Stimulated activated CD4-positive, alpha-beta T cell treated with anti-CD3 and anti-CD28 coated beads, TNF-alpha, amount 100 ng/mL, for 1 hour (primary cell): Measurements from ENCODE around the gene GRP.

Experiments
- DNase-seq, 3 donors: peaks; one replicate each; pipeline ENCODE4 v3.0.0-alpha.2; 2020; ENCODE audit warnings: low read depth in 3 of 3, low spot score in 1 of 3

Gene GRP

DNA sequence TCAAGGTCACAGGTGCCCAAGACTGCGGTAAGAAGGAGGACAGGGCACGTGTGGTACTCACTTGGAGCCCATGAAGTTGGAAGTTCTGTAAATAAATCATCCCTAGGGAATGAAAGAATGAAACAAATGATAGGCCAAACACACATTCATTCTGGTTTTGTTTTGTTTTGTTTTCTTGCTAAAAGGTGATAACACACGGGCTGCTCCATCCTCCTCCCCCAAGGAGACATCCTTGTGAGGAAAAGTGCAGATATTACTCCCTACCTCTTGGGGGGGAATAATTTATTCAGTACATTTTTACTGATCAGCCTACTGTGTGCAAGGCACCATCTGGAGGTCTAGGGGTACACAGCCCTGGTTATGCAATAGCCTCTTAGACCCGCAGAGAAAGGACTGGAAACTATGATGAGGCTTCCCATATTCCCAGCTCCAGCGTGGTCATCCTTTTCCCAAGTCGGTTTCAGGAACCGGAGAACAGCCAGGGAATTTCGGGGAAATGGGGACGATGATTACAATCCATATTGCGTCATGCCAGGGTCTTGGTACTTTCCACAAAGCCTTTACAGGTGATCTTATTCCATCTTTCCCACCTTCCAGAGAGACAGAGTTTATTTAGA is 47.0 kb downstream of the GRP start:
- DNase-seq = no peak

DNA sequence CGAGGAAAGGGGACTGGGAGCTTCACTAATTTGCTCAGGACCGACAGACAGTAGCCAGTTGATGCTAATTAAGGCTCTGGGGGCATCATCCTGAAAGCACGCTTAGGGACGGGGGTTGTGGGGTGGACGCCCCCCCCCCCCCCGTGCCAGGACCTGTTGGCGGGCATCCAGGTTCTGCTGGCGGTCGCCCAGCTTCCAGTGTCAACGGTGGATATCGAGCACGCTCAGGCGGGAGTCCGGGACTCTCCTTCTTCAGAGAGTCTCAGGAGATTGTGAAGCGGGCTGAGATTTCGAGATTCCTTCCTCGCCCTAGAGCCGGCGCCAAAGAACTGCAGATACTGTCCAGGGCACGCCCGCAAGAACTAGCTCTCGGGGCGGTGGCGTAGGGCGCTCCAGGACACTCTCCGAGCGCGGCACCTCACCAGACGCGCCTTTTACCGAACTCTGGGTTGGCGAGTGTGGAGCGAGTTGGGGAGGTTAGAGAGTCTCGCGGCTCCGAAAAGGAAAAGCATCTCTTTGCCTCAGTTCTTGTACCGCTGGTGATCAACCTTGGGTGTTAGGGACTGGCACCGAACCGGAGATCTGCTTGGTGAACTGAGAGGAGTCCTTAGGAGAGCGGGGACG is 47.7 kb downstream of the GRP start:
- no peak for DNase-seq

DNA sequence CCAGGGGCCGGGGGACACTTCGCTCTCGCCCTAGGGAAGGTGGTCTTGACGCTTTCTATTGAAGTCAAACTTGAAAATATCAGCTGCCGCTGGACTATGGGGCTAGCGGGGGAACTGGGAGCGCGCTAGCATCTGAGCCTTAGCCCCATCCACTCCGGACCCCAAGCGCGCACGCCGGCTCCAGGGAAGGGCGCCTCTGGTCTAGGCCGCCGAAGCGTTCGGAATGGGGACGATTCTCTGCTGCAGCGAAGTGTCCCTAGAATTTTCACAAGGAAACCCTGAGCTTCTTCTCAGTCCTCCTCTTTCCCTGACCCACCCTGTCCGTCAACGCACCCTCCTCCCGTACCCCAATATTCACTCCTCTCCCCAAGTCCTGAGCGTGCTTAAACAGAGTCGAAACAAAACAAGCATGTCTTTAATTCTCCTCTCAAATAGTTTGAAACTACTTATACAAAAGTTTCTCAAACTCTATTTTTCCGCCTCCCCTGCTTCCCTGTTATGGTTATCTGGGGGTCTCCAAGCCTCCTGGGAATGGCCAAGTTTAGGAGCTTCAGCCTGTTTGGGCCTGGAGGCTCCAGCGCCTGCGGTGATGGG is 48.3 kb downstream of the GRP start:
- DNase-seq = no peak

DNA sequence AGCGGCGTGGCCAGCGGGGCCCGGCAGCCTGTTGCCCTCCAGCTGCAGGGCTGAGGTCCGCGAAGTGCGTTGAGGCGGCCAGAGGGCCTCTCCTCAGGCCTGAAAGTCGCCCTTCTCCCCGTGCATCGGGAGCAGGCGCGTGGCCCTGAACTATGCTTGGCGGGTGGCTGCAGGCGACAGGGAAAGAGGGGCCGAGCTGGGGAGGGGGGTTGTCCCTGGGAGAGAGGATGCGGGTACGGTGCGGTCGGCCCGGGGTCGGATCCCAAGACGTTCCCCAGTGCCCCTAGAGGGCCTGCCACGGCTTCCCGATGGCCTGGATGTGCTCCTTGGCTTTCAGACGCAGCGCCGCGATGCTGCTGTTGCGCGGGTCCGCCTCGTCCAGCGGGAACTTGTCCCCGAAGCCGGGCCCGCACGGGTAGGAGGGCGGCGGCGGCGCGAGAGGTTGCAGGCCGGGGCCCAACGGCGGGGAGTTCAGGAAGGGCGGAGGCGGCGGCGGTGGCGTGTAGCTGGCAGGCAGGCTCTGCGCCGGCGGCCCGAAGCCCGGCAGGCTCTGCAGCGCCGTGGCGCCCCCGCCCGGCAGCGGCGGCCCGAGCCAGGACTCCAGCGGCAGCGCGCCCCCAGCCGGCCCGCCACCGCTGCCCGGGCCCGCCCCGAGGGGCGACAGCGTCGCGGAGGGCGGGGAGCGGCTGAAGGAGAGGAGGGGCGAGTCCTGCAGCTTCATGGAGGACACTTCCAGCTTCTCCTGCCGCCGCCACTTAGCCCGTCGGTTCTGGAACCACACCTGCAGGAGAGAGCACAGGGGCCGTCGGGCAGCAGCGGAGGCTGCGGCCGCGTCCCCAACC is 49.0 kb downstream of the GRP start:
- no peak for DNase-seq

DNA sequence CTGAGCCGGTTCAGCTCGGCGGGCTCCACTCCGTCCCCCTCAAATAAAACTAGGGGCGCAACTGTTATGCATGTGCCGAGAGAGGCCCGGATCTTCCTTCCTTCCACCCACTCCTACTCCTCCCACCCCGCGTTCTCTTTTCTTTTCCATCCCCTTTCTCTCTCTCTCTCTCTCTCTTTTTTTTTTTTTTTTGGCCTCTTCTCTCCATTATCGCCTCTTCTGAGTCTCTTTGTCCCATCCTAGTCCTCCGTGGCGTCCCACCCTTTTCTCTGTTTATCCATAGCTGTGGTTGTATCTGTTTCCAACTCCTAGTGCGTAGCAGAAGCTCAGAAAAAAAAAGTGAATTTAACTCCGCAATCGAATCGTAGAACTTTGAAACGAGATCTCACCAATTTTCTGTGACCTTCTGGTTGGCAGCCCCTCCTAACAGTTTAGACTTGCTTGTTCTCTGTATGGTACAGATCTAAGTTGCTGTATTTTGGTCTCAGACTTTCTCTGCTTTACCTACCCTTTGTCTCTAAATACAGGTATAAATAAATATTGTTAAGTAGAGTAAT is 49.7 kb downstream of the GRP start:
- DNase-seq = no peak

DNA sequence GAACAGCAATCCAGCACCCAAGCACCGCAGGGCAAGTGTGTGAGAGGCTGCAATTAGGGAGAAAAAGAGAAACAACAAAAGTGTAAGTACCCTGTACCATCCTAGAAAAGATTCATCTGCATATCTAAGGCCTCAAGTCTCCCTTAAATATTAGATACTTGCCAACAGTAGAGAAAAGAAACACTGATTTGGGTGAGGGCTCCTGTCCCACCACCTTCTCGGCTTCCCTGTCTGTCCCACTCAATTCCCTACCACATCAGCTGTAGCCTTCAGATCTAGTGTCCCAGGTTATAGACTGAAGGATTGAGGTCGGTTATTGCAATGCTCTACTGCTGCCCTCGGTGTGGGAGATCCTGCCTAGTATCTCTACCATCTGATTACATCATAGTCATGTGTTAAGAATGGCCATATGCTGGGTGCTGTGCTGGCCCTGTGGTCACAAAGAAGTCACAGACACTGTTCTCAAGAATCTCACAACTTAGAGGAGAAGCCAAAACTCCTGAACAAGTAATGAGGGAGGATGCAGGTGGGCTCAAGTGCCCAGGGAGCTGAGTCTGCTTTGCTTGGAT is 50.8 kb downstream of the GRP start:
- DNase-seq = no peak

DNA sequence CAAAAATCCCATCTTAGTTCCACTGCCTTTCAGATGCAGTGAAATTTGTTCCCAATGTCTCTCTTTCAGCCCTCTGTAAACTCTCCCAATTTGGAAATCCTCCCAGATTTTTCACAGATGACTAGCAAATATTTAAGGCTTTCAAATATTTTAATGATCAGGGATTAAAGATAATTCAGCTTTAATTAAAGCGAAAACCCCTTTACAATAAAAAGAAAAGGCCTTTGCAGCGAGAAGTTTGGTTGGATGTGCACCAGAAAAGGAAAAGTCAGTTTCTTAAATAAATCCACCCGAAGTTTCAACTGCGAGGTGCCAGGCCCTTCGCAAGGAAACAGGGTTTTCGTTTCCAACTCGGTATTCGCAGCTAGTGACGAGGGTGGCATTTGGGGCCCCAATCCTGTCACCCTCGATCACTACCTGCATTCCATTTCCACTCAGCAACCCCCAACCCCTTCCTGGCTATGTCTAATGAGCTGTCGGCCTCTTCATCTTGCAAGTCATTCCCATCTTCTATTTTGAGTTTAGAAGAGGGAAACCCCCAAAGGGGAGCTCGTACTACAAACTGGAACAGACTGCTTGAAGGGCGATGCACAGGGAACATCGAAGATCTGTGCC is 51.8 kb downstream of the GRP start:
- DNase-seq = no peak

DNA sequence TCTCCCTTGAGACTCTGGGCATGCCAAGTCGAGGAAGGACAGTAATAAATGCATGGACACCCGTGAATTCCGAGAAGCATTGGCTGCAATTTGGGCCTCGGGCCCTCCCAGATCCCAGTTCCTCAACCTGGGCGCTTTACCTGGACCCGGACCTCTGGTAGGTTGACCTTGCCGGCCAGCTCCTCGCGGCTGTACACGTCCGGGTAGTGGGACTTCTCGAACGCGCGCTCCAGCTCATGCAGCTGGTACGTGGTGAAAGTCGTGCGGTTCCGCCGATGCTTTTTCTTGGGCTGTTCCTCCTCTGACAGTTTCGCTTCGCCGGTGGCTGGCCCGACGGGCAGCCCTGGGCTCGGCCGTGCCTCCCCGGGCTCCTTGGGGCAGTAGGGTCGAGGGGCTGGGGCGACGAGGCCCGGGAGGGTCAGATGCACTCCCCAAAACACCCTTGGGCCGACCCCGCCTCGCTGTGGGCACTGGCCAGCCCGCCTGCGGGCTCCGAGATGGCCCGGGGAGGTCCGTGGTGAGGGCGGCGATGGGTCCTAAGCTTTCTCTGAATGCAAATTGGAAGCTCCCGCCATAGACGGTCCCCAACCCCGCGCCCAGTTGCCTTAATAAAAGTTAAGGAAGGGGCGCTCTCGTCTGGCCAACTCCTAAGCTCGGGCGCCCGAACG is 52.4 kb downstream of the GRP start:
- DNase-seq = no peak

DNA sequence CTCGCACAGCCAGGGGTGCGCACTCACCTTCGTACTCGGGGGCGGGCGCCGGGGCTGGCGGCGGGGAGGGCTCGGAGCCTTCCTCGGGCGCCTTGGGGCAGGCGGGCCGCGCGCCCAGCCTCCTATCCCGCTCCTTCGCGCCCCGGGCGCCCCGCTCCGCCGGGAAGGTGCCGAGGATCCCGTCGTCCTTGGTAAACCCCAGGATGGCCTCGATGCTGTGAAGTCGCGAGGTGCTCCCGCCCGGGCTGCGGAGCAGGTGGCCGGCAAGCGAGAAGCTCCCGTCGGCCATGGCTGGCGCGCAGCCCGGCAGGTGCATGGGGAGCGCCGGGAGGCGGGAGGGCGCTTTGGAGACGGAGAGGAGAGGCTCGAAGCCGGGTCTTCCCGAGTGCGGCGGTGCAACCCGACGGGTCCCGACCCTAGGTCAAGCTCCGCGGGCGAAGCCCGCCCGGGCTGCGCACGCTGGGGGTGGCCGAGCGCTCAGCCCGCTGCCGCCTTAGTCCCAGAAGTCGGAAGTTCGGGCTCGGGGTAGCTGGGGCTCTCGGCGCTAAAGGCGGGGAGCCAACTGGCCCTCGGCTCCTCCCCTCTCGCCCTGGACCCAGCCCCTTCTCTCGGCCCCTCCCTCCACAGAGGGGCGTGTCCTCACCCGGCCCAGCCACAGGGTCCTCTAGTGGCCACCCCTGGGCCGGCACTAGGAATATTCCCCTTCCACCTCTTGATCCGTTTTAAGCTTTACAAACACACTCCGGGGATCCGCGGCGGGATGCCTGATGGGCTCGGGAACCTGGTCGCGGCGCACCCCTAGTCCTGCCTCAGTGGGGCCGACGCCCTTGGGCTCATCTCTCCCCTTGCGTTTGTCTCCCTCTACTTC is 53.2 kb downstream of the GRP start, which contains the start of gene RAX:
Gene RAX (minus strand): TSS at position 564 of the 868 bp plus-strand sequence. CDS start 248 bp downstream, at position 316.
- no peak for DNase-seq

DNA sequence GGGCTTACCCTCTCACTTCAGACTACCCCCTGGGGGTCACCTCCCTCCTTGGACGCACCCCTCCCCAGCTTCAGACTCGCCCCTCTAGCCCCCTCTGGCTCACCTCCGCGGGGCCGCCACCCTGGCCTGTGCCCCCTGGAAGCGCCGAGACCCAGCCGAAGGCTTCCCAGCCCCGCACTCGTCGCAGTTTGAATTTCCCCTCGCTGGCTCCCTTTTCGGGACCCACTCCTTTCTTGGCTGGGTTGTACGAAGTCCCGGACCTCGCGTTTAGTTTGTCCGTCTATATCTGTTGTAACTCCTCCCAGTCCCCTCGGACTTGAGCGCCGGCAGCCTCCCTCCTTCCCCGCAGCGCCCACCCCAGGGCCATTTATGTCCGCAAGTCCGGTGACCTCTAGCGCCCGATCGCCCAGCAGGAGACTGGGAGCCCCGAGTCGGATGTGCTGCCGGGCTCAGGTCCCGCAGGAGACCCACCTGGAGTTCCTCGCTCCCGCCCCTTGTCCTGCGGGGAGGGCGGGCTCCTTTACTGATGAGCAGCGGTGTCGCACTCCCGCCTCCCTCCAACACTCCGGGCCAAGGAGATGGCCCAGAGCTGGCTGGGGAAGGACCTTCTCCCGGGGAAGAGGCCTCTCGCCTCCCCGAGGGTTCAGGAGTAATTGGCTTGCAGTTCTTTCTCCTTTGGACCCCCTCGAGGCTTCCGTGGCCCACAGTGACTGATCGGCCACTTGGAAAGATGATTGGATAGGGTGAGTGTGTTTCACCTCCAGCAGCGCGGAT is 54.0 kb downstream of the GRP start:
- DNase-seq = no peak

DNA sequence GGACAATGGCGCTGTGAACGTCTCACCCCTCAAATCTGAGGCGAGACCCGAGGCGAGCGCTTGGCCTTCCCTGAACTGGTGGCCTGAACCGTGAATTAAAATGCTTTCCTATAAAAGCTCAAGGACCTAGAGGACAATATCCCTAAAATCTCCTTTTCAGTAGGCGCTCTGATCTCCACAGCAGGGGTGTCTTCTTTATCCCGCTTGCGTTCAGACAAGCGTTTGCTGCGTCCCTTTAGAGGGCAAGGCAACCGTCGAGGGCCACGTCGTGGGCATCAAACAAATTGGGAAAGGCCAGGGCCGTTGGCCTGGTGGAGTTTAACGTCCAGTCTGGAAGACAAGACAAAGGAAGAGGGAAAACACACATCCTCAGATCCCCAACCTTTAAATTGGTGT is 54.6 kb downstream of the GRP start:
- DNase-seq = no peak

DNA sequence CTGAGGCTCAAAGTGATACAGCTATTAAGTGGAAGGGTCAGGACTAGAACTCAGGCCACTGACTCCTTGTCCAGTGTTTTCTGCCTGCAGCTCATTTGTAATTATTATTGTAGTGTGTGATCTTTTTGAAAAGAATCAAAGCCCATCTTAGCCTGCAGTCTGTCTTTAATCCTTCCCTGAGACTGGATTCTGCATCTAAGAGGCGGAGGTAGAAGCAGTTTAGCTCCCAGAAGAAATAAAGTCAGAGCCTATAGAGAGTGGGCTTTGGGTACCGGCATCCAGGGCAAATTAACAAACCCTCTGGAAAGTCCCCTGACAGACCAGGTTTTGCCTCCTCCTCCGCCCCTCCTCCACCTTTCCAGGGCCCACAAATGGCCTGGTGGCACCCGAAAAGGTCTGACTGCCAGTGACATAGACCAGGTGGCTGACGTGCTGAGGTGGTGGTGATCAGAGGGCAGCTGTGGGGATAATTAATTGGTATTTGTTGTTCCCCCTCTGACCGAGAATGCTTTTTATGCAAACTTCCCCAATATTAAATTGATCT is 55.5 kb downstream of the GRP start:
- DNase-seq = no peak

DNA sequence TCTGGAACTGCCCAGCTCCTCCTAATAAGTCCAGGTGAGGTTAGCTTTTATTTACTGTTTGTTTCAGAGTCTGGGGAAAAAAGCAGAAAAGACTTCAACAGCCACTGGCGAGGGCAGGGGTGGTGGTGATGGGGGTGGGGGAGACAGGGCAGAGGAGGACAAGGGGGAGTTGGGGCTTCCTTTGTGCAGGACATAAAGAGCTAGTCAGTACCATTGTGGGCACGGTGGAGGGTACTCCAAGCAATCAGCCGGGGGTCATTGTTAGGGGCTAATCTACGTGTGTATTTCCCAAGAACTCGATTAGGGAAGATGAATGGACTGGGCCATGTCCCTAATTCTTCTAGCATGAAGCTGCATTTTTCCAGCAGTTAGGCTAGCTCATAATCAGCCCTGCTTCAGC is 56.1 kb downstream of the GRP start:
- no peak for DNase-seq

DNA sequence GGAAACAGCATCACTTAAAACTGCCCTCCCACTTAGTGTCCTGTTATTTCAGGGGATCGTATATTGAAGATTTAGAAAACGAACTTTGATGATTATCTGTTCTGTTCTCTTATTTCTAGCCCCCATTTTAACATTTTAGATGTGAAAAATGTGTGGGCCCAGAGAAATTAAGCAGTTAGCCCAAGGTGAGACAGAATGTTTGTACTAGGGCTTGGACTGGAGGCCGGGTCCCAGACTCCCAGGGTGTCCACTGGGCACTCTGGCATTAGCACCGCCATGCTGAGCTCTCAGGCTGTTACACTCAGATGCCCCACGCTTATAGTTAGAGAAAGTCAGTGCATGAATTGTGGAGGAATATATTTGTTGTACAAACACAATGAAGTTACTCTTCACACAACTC is 58.8 kb downstream of the GRP start:
- DNase-seq = no peak

DNA sequence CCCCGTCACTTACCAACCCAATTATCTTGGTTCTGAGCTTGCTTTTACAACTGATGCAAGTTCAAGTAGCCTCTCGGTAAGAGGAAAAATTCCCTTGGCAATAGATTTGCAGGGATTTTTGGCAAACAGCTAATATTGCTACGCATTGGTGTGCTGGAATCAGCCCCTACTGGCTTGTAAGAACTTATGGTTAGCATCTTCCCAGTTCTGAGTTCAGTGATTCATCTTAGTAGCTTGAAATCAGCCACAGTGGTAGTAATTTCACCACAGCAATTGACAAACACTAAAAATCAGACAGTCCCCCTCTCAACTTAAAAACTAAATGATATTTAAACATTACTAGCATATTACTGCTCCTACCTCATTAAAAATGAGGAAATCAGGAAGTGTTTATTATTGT is 59.2 kb downstream of the GRP start:
- no peak for DNase-seq

DNA sequence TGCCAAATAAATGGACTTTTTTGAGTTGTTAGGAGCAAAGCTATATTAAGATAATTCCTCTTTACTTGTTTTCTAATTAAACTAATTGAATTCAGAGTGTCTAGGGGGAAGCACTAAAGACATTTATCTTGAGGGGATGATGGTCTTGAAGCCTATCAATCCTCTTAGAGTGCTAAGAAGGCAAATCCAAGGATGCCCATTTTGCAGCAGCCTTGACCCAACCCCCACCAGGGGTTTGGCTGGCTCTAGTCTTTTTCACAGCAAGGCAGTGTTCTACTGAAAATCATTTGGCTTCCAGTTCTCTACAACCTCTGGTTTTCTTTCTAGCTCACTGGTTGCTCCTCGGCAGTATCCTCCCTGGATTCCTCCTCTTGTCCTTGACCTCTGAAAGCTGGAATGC is 59.8 kb downstream of the GRP start:
- no peak for DNase-seq
